ENCODE data around the gene BFSP1.
A peak's percentile ranks its signal among the peaks of the same experiment; 100 is the strongest.

The BFSP1 gene

GRCh38 chr20:17518339-17519052, 12.7 kb downstream of the BFSP1 start:
- no peak for DNase-seq

GRCh38 chr20:17515053-17515452, 16.1 kb downstream of the BFSP1 start:
- DNase-seq, result no peak

GRCh38 chr20:17513939-17514338, 17.2 kb downstream of the BFSP1 start:
- no peak for DNase-seq

GRCh38 chr20:17511401-17511800, 19.8 kb downstream of the BFSP1 start:
- DNase-seq, result no peak

- no peak for DNase-seq
Measured at GRCh38 chr20:17510548-17510947, 20.6 kb downstream of the BFSP1 start.

GRCh38 chr20:17508756-17509155, 22.4 kb downstream of the BFSP1 start:
- DNase-seq, result no peak

GRCh38 chr20:17507531-17507930, 23.6 kb downstream of the BFSP1 start:
- DNase-seq, result no peak

GRCh38 chr20:17507032-17507431, 24.1 kb downstream of the BFSP1 start:
- no peak for DNase-seq

GRCh38 chr20:17505636-17506517, 25.3 kb downstream of the BFSP1 start:
- DNase-seq, result no peak

- DNase-seq, result peak; percentile 45
Measured at GRCh38 chr20:17504898-17505635, 26.1 kb downstream of the BFSP1 start.

- DNase-seq, result peak; percentile 42
Measured at GRCh38 chr20:17504066-17504897, 26.9 kb downstream of the BFSP1 start.

GRCh38 chr20:17503301-17504065, 27.7 kb downstream of the BFSP1 start:
- no peak for DNase-seq

- DNase-seq, result no peak
Measured at GRCh38 chr20:17502105-17502504, 29.1 kb downstream of the BFSP1 start.

GRCh38 chr20:17501701-17502100, 29.5 kb downstream of the BFSP1 start:
- no peak for DNase-seq

- no peak for DNase-seq
Measured at GRCh38 chr20:17500826-17501225, 30.4 kb downstream of the BFSP1 start.

- no peak for DNase-seq
Measured at GRCh38 chr20:17500271-17500670, 30.9 kb downstream of the BFSP1 start.

- DNase-seq, result no peak
Measured at GRCh38 chr20:17499041-17499440, 32.1 kb downstream of the BFSP1 start.

- DNase-seq, result no peak
Measured at GRCh38 chr20:17498641-17499040, 32.5 kb downstream of the BFSP1 start.

GRCh38 chr20:17497821-17498580, 33.2 kb downstream of the BFSP1 start:
- no peak for DNase-seq

GRCh38 chr20:17495826-17496225, 35.4 kb downstream of the BFSP1 start:
- no peak for DNase-seq

- no peak for DNase-seq
Measured at GRCh38 chr20:17494201-17494600, 37.0 kb downstream of the BFSP1 start.
